Keratinocyte (primary cell): ENCODE measurements around the gene TPK1.

ENCODE experiments used
- CTCF ChIP-seq, 3 experiments: IDR thresholded peaks in 1 of 3; conservative IDR thresholded peaks in 1 of 3; optimal IDR thresholded peaks in 1 of 3; 2 replicates in 2 of 3; 3 replicates in 1 of 3; pipeline versions ENCODE3 to v1.5.1; 2011; ENCODE audit warnings: low read length in 3 of 3, mild to moderate bottlenecking in 3 of 3, moderate library complexity in 2 of 3, control low read depth in 1 of 3, inconsistent platforms in 1 of 3; ENCODE audit not compliant: insufficient read depth in 2 of 3; ENCODE audit errors: extremely low read depth in 1 of 3
- EZH2 ChIP-seq: IDR thresholded peaks from one replicate; pipeline ENCODE4 v1.6.1; 2012; ENCODE audit warnings: inconsistent platforms, mild to moderate bottlenecking, low read length, moderate library complexity

DNA sequence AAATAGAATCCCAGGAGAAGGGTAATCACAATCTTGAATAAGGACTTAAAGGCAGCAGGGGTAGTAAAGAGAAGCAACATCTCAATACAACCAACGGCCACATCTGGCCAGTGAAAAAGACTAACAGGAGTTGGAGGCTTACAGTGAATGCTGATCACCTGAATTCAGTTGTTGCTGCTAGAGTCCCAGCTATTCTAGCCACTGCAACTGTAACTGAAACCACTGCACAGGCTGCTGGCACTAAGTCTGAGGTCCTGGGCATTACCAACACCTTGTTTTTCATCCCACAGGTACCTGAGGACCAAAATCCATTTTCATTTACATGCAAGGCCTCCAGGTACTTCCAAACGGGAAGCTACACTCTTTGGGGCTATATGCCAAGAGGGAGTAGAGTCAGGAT is 44.4 kb downstream of the TPK1 start:
- TF ChIP-seq CTCF (optimal IDR thresholded peaks at IDR 0.05 in 1 of 3, IDR thresholded peaks at IDR 0.05 in 1 of 3, conservative IDR thresholded peaks at IDR 0.05 in 1 of 3; ENCODE audit: extremely low read depth in 1 of 3, insufficient read depth in 2 of 3, low read length in 3 of 3) (no peak), EZH2 (no peak)
